ENCODE data around the gene MERTK.
A peak's percentile ranks its signal among the peaks of the same experiment; 100 is the strongest.

MERTK gene

DNA sequence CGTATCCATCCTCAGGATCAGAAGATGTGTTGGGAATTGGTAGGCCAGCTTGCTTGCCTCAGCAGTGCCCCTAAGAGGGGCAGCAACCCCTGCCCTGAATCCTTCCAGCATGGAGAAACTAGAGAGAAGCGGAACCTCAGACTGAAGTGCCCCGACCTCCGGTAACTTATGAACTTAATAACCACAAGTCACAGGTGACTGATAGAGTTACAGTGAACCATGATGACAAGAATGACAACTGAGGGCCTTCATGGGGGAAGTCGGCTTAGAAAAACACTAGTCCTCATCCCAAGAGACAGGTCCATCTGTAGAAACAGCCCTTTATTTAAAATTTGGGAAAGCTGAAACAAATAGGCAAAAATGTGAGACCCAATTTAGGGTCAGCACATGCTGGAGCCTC is 114.1 kb downstream of the MERTK start:
- H2BK12ac ChIP-seq (ENCODE audit: low read length) = no peak overlapping the region
- H3K4me3 ChIP-seq (ENCODE audit: low read depth, low read length) = no peak overlapping the region
- no peaks in the 10 kb centered on the region for H3K9me3 ChIP-seq (ENCODE audit: insufficient read depth, low read depth, low read length)
- no peak overlapping the region for H2AFZ ChIP-seq (ENCODE audit: insufficient read depth, low read length, poor library complexity)
- no peak overlapping the region for H3K27ac ChIP-seq (ENCODE audit: low read depth, low read length)
- no peak overlapping the region for H3K14ac ChIP-seq (ENCODE audit: low read length)
- H4K8ac ChIP-seq (ENCODE audit: low read depth, low read length) = no peak overlapping the region
- no peaks in the 10 kb centered on the region for H3K27me3 ChIP-seq (ENCODE audit: insufficient read depth, low read length)
- no peak overlapping the region for H3K4me2 ChIP-seq (ENCODE audit: low read length)
- no peak overlapping the region for H3K4ac ChIP-seq (ENCODE audit: low read depth, low read length)
- H3K79me2 ChIP-seq (ENCODE audit: control insufficient read depth, insufficient read depth, low read length, poor library complexity) = no peaks in the 10 kb centered on the region
- H3K4me1 ChIP-seq (ENCODE audit: control insufficient read depth in 1 of 2, insufficient read depth in 2 of 2, low read length in 2 of 2) = no peaks in the 10 kb centered on the region
- H2AK5ac ChIP-seq (ENCODE audit: low read length) = no peak overlapping the region
- WGBS (ENCODE audit: extremely low coverage, insufficient coverage, insufficient read length) = no CpG with 5 or more reads among the region's 5 CpGs
- H4K12ac ChIP-seq (ENCODE audit: low read depth, low read length) = no peak overlapping the region
- no peak overlapping the region for H3K9ac ChIP-seq (ENCODE audit: low read length)
- H2BK5ac ChIP-seq (ENCODE audit: low read depth, low read length, poor library complexity) = no peak overlapping the region
- no peak overlapping the region for H2BK120ac ChIP-seq (ENCODE audit: insufficient read depth, low read length, poor library complexity)
- peaks cover 8 to 14% of the 10 kb centered on the region in 2 experiments for H3K36me3 ChIP-seq (ENCODE audit: control insufficient read depth in 1 of 2, insufficient read depth in 2 of 2, low read length in 2 of 2)
- no peak overlapping the region for H3K18ac ChIP-seq (ENCODE audit: low read length)
- no peak overlapping the region for H4K91ac ChIP-seq (ENCODE audit: low read depth, low read length)
- no peaks in the 10 kb centered on the region for H3K79me1 ChIP-seq (ENCODE audit: low read length)
- H3K23ac ChIP-seq (ENCODE audit: low read length) = no peak overlapping the region
- DNase-seq = no peak

DNA sequence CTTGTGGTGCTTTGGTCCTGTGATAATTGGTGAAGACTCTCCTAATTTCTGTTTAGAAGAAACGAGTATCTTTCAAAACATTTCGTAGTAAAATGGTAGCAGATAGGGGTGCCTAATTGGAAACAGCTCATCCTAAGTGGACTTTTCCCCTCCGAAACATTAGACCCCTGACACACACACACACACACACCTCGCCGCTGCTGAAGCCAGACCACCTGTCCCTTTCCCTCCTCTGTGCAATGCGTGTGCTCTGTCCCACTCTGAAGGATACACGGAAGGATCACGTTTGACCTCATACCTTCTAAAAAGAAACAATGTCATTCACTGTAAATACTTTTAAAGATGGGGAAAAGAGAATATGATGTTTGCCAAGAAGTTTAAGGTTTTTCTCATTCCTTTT is 120.4 kb downstream of the MERTK start:
- Histone ChIP-seq H3K27me3 (ENCODE audit: insufficient read depth, low read length) (no peaks in the 10 kb centered on the region), H3K4me3 (ENCODE audit: low read depth, low read length) (no peak overlapping the region), H3K4ac (ENCODE audit: low read depth, low read length) (no peak overlapping the region), H3K79me2 (ENCODE audit: control insufficient read depth, insufficient read depth, low read length, poor library complexity) (no peaks in the 10 kb centered on the region), H3K4me1 (ENCODE audit: control insufficient read depth in 1 of 2, insufficient read depth in 2 of 2, low read length in 2 of 2) (peaks cover 2 to 7% of the 10 kb centered on the region in 2 experiments), H2AFZ (ENCODE audit: insufficient read depth, low read length, poor library complexity) (no peak overlapping the region), H3K27ac (ENCODE audit: low read depth, low read length) (no peak overlapping the region), H3K36me3 (ENCODE audit: control insufficient read depth in 1 of 2, insufficient read depth in 2 of 2, low read length in 2 of 2) (peaks cover 5 to 6% of the 10 kb centered on the region in 2 experiments), H3K79me1 (ENCODE audit: low read length) (no peaks in the 10 kb centered on the region), H2AK5ac (ENCODE audit: low read length) (no peak overlapping the region), H3K14ac (ENCODE audit: low read length) (no peak overlapping the region), H4K12ac (ENCODE audit: low read depth, low read length) (no peak overlapping the region), H3K9ac (ENCODE audit: low read length) (no peak overlapping the region), H4K8ac (ENCODE audit: low read depth, low read length) (no peak overlapping the region), H2BK5ac (ENCODE audit: low read depth, low read length, poor library complexity) (no peak overlapping the region), H3K9me3 (ENCODE audit: insufficient read depth, low read depth, low read length) (no peaks in the 10 kb centered on the region), H3K23ac (ENCODE audit: low read length) (no peak overlapping the region), H4K91ac (ENCODE audit: low read depth, low read length) (no peak overlapping the region), H2BK12ac (ENCODE audit: low read length) (no peak overlapping the region), H3K18ac (ENCODE audit: low read length) (no peak overlapping the region), H3K4me2 (ENCODE audit: low read length) (no peak overlapping the region), H2BK120ac (ENCODE audit: insufficient read depth, low read length, poor library complexity) (no peak overlapping the region)
- no CpG with 5 or more reads among the region's 8 CpGs for WGBS (ENCODE audit: extremely low coverage, insufficient coverage, insufficient read length)
- no peak for DNase-seq

DNA sequence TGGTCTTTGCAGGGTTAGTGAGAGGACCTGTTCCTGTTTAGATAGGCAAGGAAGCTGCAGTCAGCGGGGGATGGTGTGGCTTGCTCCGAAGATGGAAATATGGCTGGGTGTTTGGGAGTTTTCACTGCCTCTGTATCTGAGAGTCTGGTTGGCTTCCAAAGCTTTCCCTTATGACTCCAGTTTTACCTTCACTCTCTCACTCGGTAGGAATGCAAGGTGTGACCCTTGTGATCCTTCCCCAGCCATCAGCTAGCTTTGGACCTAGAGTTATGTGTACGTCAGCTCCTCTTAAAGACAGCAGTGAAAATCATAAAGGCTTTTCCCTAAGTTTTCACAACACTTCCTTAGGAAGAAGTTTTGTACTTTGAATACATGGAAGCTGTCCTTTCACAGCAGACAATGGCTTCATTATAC is 121.2 kb downstream of the MERTK start:
- no CpG with 5 or more reads among the region's 4 CpGs for WGBS (ENCODE audit: extremely low coverage, insufficient coverage, insufficient read length)

GRCh38 chr2:112020561-112020960 is 122.2 kb downstream of the MERTK start:
- Histone ChIP-seq H2BK5ac (ENCODE audit: low read depth, low read length, poor library complexity) (no peak overlapping the region), H3K27ac (ENCODE audit: low read depth, low read length) (no peak overlapping the region), H2BK120ac (ENCODE audit: insufficient read depth, low read length, poor library complexity) (no peak overlapping the region), H3K14ac (ENCODE audit: low read length) (no peak overlapping the region), H3K9me3 (ENCODE audit: insufficient read depth, low read depth, low read length) (no peaks in the 10 kb centered on the region), H3K4me3 (ENCODE audit: low read depth, low read length) (no peak overlapping the region), H3K9ac (ENCODE audit: low read length) (no peak overlapping the region), H2BK12ac (ENCODE audit: low read length) (no peak overlapping the region), H4K91ac (ENCODE audit: low read depth, low read length) (no peak overlapping the region), H4K12ac (ENCODE audit: low read depth, low read length) (no peak overlapping the region), H3K4me2 (ENCODE audit: low read length) (no peak overlapping the region), H4K8ac (ENCODE audit: low read depth, low read length) (no peak overlapping the region), H3K18ac (ENCODE audit: low read length) (no peak overlapping the region), H2AFZ (ENCODE audit: insufficient read depth, low read length, poor library complexity) (no peak overlapping the region), H3K79me2 (ENCODE audit: control insufficient read depth, insufficient read depth, low read length, poor library complexity) (no peaks in the 10 kb centered on the region), H3K27me3 (ENCODE audit: insufficient read depth, low read length) (no peaks in the 10 kb centered on the region), H3K23ac (ENCODE audit: low read length) (no peak overlapping the region), H2AK5ac (ENCODE audit: low read length) (no peak overlapping the region), H3K4ac (ENCODE audit: low read depth, low read length) (no peak overlapping the region), H3K36me3 (ENCODE audit: control insufficient read depth in 1 of 2, insufficient read depth in 2 of 2, low read length in 2 of 2) (peaks cover 5 to 8% of the 10 kb centered on the region in 2 experiments), H3K4me1 (ENCODE audit: control insufficient read depth in 1 of 2, insufficient read depth in 2 of 2, low read length in 2 of 2) (peaks cover 2 to 7% of the 10 kb centered on the region in 2 experiments), H3K79me1 (ENCODE audit: low read length) (no peaks in the 10 kb centered on the region)
- no peak for DNase-seq
- WGBS (ENCODE audit: extremely low coverage, insufficient coverage, insufficient read length) = no CpG with 5 or more reads among the region's 3 CpGs

More for the DNA sequence above, 121.2 kb downstream of the MERTK start:
- no peak overlapping the region for H3K4me2 ChIP-seq (ENCODE audit: low read length)
- no peak overlapping the region for H3K9ac ChIP-seq (ENCODE audit: low read length)
- H3K23ac ChIP-seq (ENCODE audit: low read length) = no peak overlapping the region
- no peak overlapping the region for H3K14ac ChIP-seq (ENCODE audit: low read length)
- no peak overlapping the region for H3K4me3 ChIP-seq (ENCODE audit: low read depth, low read length)
- H3K4me1 ChIP-seq (ENCODE audit: control insufficient read depth in 1 of 2, insufficient read depth in 2 of 2, low read length in 2 of 2) = peaks cover 2 to 7% of the 10 kb centered on the region in 2 experiments
- no peaks in the 10 kb centered on the region for H3K9me3 ChIP-seq (ENCODE audit: insufficient read depth, low read depth, low read length)
- H4K91ac ChIP-seq (ENCODE audit: low read depth, low read length) = no peak overlapping the region
- no peaks in the 10 kb centered on the region for H3K79me1 ChIP-seq (ENCODE audit: low read length)
- H3K27ac ChIP-seq (ENCODE audit: low read depth, low read length) = no peak overlapping the region
- DNase-seq = peak in 1 of 2 donors; percentile 41
- no peaks in the 10 kb centered on the region for H3K79me2 ChIP-seq (ENCODE audit: control insufficient read depth, insufficient read depth, low read length, poor library complexity)
- no peak overlapping the region for H2BK12ac ChIP-seq (ENCODE audit: low read length)
- H2AK5ac ChIP-seq (ENCODE audit: low read length) = no peak overlapping the region
- no peak overlapping the region for H2BK120ac ChIP-seq (ENCODE audit: insufficient read depth, low read length, poor library complexity)
- no peak overlapping the region for H2BK5ac ChIP-seq (ENCODE audit: low read depth, low read length, poor library complexity)
- H2AFZ ChIP-seq (ENCODE audit: insufficient read depth, low read length, poor library complexity) = no peak overlapping the region
- no peak overlapping the region for H3K4ac ChIP-seq (ENCODE audit: low read depth, low read length)
- H3K27me3 ChIP-seq (ENCODE audit: insufficient read depth, low read length) = no peaks in the 10 kb centered on the region
- H4K12ac ChIP-seq (ENCODE audit: low read depth, low read length) = no peak overlapping the region
- no peak overlapping the region for H3K18ac ChIP-seq (ENCODE audit: low read length)
- H4K8ac ChIP-seq (ENCODE audit: low read depth, low read length) = no peak overlapping the region
- H3K36me3 ChIP-seq (ENCODE audit: control insufficient read depth in 1 of 2, insufficient read depth in 2 of 2, low read length in 2 of 2) = peaks cover 5 to 6% of the 10 kb centered on the region in 2 experiments

All from trophoblast cell (in vitro differentiated cells and primary cell).